Measurements from ENCODE around the gene TKTL1. TPM values are rescaled to one million over a fixed set of nuclear protein-coding genes. Genes with fewer than 3 reads are reported as not detected.

The TKTL1 gene
- total RNA-seq, 1 donor from 2014 or later = not detected

DNA sequence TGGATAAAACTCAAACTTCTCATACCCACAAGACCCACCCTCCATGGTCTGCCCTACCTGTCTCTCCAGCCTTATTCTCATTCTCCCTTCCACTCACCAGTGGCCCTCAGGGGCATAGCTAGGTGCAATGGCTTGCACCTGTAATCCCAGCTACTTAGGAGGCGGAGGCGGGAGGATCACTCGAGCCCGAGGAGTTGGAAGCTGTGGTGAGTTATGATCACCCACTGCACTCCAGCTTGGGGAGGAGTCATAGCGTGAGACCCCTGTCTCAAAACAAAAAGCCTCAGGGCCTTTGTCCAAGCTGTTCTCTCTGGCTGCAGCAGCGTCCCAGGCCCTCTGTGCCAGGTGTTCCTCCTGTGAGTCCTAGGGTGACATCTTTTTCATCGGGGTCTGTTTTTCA, 16.5 kb downstream of the TKTL1 start:
- Histone ChIP-seq H3K4me3 (no peak overlapping the region), H2AFZ (replicated peaks) (no peak overlapping the region), H3K79me2 (ENCODE audit: low read depth) (no peaks in the 10 kb centered on the region), H3K27me3 (no peaks in the 10 kb centered on the region), H3F3A (ENCODE audit: low read depth) (no peaks in the 10 kb centered on the region), H3K4me2 (no peak overlapping the region), H4K20me1 (ENCODE audit: low read depth) (no peaks in the 10 kb centered on the region), H3K9me3 (ENCODE audit: low read depth) (no peaks in the 10 kb centered on the region), H3K4me1 (no peaks in the 10 kb centered on the region), H3K9ac (no peak overlapping the region), H3K36me3 (no peaks in the 10 kb centered on the region), H3K27ac (no peak overlapping the region)
- no peak overlapping the region for H3K27ac Mint-ChIP-seq
- no peak for TF ChIP-seq EZH2phosphoT487 (IDR thresholded peaks at IDR 0.05)
- no peak for TF ChIP-seq EZH2 (IDR thresholded peaks at IDR 0.05)
- TF ChIP-seq, protein P1, sequence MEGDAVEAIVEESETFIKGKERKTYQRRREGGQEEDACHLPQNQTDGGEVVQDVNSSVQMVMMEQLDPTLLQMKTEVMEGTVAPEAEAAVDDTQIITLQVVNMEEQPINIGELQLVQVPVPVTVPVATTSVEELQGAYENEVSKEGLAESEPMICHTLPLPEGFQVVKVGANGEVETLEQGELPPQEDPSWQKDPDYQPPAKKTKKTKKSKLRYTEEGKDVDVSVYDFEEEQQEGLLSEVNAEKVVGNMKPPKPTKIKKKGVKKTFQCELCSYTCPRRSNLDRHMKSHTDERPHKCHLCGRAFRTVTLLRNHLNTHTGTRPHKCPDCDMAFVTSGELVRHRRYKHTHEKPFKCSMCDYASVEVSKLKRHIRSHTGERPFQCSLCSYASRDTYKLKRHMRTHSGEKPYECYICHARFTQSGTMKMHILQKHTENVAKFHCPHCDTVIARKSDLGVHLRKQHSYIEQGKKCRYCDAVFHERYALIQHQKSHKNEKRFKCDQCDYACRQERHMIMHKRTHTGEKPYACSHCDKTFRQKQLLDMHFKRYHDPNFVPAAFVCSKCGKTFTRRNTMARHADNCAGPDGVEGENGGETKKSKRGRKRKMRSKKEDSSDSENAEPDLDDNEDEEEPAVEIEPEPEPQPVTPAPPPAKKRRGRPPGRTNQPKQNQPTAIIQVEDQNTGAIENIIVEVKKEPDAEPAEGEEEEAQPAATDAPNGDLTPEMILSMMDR (IDR thresholded peaks at IDR 0.05) = no peak
- H3K36me3 Mint-ChIP-seq = no peaks in the 10 kb centered on the region
- no peak for DNase-seq (ENCODE audit: low spot score)
- H3K9me3 Mint-ChIP-seq = peaks cover 14% of the 10 kb centered on the region
- no peak overlapping the region for H3K4me3 Mint-ChIP-seq
- H3K4me1 Mint-ChIP-seq = peaks cover 3% of the 10 kb centered on the region
- H3K27me3 Mint-ChIP-seq (ENCODE audit: insufficient read depth, low read depth) = no peaks in the 10 kb centered on the region

DNA sequence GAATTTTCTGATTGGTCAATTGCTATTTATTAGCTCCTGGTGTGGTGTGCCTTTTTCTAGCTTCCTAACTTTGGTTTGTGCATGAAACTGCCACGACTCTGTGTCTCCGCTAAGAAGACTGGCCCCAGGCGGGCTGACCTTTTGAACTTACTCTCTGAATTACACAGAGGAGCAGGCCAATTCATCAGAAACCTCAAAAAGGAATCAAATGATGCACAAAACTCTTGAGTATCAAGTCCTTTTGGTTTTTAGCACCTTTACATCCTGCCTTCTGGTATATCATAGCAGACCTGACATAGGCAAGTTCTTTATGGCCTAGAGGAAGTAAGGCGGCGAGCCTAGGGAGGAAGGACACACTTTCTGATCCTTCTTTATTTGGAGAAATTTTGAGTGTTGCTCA, 17.6 kb downstream of the TKTL1 start:
- H3K4me1 ChIP-seq = no peaks in the 10 kb centered on the region
- H3K9ac ChIP-seq = no peak overlapping the region
- H3K27ac ChIP-seq = no peak overlapping the region
- no peaks in the 10 kb centered on the region for H4K20me1 ChIP-seq (ENCODE audit: low read depth)
- no peaks in the 10 kb centered on the region for H3K9me3 ChIP-seq (ENCODE audit: low read depth)
- H3K4me1 Mint-ChIP-seq = peaks cover 4% of the 10 kb centered on the region
- H3K27ac Mint-ChIP-seq = no peak overlapping the region
- no peak overlapping the region for H3K4me2 ChIP-seq
- H3F3A ChIP-seq (ENCODE audit: low read depth) = no peaks in the 10 kb centered on the region
- no peaks in the 10 kb centered on the region for H3K79me2 ChIP-seq (ENCODE audit: low read depth)
- H3K27me3 Mint-ChIP-seq (ENCODE audit: insufficient read depth, low read depth) = no peaks in the 10 kb centered on the region
- DNase-seq (ENCODE audit: low spot score) = no peak
- H3K4me3 Mint-ChIP-seq = no peak overlapping the region
- H3K9me3 Mint-ChIP-seq = peaks cover 9% of the 10 kb centered on the region
- H3K36me3 Mint-ChIP-seq = no peaks in the 10 kb centered on the region
- H3K27me3 ChIP-seq = no peaks in the 10 kb centered on the region
- H3K36me3 ChIP-seq = no peaks in the 10 kb centered on the region
- TF ChIP-seq, protein P1 (IDR thresholded peaks at IDR 0.05) = no peak
- no peak for TF ChIP-seq EZH2 (IDR thresholded peaks at IDR 0.05)
- no peak for TF ChIP-seq EZH2phosphoT487 (IDR thresholded peaks at IDR 0.05)
- no peak overlapping the region for H3K4me3 ChIP-seq
- no peak overlapping the region for H2AFZ ChIP-seq (replicated peaks)

DNA sequence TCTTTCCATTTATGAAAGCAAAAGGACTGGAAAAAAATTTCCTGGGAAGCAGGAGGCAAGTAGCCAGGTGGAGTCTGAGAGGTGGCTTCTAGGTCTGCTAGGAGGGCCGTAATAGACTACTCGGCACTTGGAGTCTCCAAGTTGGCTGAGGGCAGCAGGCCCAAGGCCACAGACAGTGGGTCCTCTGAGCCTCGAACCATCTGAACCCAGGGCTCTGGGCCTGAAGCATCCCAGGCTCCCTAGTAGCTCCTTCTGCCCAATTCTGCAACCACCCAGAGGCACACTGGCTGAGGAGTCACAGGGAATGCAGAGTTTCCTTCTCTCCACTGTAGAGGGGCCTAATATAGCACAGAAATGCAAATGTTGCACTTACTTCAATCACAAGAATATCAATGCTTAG, 19.8 kb downstream of the TKTL1 start:
- Histone ChIP-seq H3K36me3 (no peaks in the 10 kb centered on the region), H3K9ac (no peak overlapping the region), H3F3A (ENCODE audit: low read depth) (no peaks in the 10 kb centered on the region), H3K4me3 (no peak overlapping the region), H3K9me3 (ENCODE audit: low read depth) (no peaks in the 10 kb centered on the region), H3K27ac (no peak overlapping the region), H3K79me2 (ENCODE audit: low read depth) (no peaks in the 10 kb centered on the region), H3K27me3 (no peaks in the 10 kb centered on the region), H4K20me1 (ENCODE audit: low read depth) (no peaks in the 10 kb centered on the region), H3K4me2 (no peak overlapping the region), H3K4me1 (no peaks in the 10 kb centered on the region), H2AFZ (replicated peaks) (no peak overlapping the region)
- DNase-seq (ENCODE audit: low spot score) = no peak
- H3K4me3 Mint-ChIP-seq = no peak overlapping the region
- no peak for TF ChIP-seq EZH2 (IDR thresholded peaks at IDR 0.05)
- TF ChIP-seq EZH2phosphoT487 (IDR thresholded peaks at IDR 0.05) = no peak
- H3K27me3 Mint-ChIP-seq (ENCODE audit: insufficient read depth, low read depth) = no peaks in the 10 kb centered on the region
- peaks cover 4% of the 10 kb centered on the region for H3K4me1 Mint-ChIP-seq
- H3K9me3 Mint-ChIP-seq = peaks cover 14% of the 10 kb centered on the region
- no peaks in the 10 kb centered on the region for H3K36me3 Mint-ChIP-seq
- no peak overlapping the region for H3K27ac Mint-ChIP-seq

DNA sequence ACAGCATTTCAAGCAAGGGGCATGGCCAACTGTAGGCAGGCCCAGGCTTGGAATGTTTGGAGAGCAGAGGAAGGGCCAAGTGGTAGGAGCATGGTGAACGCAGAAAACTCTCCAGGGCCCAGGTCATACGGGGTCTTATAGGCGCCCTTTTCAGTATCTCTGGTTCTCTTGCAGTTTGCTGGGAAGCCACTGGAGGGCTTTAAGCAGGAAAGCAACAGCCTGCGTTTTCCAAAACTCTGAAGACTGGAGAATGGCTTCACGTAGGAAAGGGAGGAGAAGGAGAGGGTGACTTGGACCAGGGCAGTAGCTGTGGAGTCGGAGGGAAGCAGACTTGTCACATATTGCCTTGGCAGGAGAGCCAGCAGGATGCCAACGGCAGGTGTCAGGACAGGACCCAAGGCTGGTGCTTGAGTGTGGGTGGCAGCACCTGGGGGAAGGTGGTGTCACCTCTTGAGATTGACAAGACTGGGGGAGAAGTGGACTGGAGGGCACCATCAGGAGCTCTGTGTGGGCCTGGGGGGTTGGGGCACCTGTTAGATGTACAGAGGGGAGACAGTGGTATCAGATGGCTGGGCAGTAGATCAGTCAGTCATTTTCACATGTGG, 21.9 kb downstream of the TKTL1 start:
- Histone ChIP-seq H3K79me2 (ENCODE audit: low read depth) (no peaks in the 10 kb centered on the region), H3K9me3 (ENCODE audit: low read depth) (no peaks in the 10 kb centered on the region)
- H3K27me3 Mint-ChIP-seq (ENCODE audit: insufficient read depth, low read depth) = peaks cover 4% of the 10 kb centered on the region

More for the DNA sequence above, 21.9 kb downstream of the TKTL1 start:
- no peak overlapping the region for H3K27ac Mint-ChIP-seq
- Histone ChIP-seq H3K27me3 (no peaks in the 10 kb centered on the region), H3K9ac (no peak overlapping the region), H3K4me1 (no peaks in the 10 kb centered on the region), H2AFZ (replicated peaks) (peak overlapping the region; percentile 26), H3K4me2 (no peak overlapping the region), H3F3A (ENCODE audit: low read depth) (no peaks in the 10 kb centered on the region), H3K27ac (no peak overlapping the region), H3K36me3 (no peaks in the 10 kb centered on the region), H3K4me3 (no peak overlapping the region), H4K20me1 (ENCODE audit: low read depth) (no peaks in the 10 kb centered on the region)
- peak; percentile 55 for DNase-seq (ENCODE audit: low spot score)
- TF ChIP-seq, protein P1 (IDR thresholded peaks at IDR 0.05) = peak; percentile 48
- TF ChIP-seq EZH2 (IDR thresholded peaks at IDR 0.05) = no peak
- H3K4me1 Mint-ChIP-seq = peaks cover 4% of the 10 kb centered on the region
- no peaks in the 10 kb centered on the region for H3K36me3 Mint-ChIP-seq
- peaks cover 14% of the 10 kb centered on the region for H3K9me3 Mint-ChIP-seq
- no peak overlapping the region for H3K4me3 Mint-ChIP-seq

All from neural progenitor cell (in vitro differentiated cells).